Heart left ventricle (tissue), 13 donors: ENCODE results near the gene DGKB.

Experiments
- POLR2A ChIP-seq, 2 donors: fragments of 450-650 bp; IDR thresholded peaks; one replicate each; pipeline ENCODE4 v1.6.1; 2017; ENCODE audit warnings: antibody characterized with exemption in 2 of 2, mild to moderate bottlenecking in 2 of 2, moderate library complexity in 2 of 2
- TF ChIP-seq, protein P1 (sequence below), 12 donors: fragments of 200-600 bp; sonication (generic) in 4 of 12; IDR thresholded peaks; one replicate each; pipeline versions ENCODE4 v1.5.0 to v1.8.0; 2018 to 2022; ENCODE audit warnings: antibody characterized with exemption in 12 of 12, mild to moderate bottlenecking in 5 of 12
- donor health status: ischemic (EF 13 %, LVEDD 7.1; RV severe dilation, severe dysfunction).
- donor health status: DM: no; HTN: yes; CAD: no.
- donor health status: DM: no; HTN: no; CAD: no.
- donor health status: ischemic (EF 25% LVEDD 6.9; RV normal size, moderate dysfunction).
- donor health status: ischemic (EF 25% LVEDD 5.7; RV mildly dilated, moderate dysfunction).
- donor health status: ischemic (EF 35%, LVEDD 5.7; RV mildly dilated, moderate dysfunction).
- donor health status: nonischemic (EF 11% LVEDD 7.7; RV severe dilation, severe dysfunction).
- donor health status: DM: yes; HTN: yes; CAD: no.
- donor health status: PGD.
- donor health status: ischemic (EF 29% LVEDD 5.4; RV normal size, mild dysfunction).
- donor health status: nonischemic (EF 23%, LVEDD 6.1; RV moderate dilation, normal function).

DNA sequence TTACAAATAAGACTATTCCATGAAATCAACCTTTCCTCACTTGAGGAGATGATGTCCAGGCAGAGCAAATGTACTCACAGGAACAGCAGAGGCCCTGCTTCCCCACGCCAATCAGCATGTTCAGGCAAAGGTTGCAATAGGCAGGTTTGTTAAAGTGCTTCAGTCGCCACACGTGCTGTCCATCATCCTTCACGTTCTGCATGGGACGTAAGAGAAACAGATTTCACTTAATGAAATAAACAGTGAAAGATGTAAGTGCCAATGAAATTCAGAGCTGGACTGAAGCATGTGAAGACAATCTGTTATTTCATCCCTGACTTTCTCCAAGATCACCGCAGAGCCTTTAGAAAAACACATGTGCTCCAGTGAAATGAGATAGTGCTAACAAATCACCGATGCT lies 217.4 kb downstream of the DGKB start:
- TF ChIP-seq, protein P1, sequence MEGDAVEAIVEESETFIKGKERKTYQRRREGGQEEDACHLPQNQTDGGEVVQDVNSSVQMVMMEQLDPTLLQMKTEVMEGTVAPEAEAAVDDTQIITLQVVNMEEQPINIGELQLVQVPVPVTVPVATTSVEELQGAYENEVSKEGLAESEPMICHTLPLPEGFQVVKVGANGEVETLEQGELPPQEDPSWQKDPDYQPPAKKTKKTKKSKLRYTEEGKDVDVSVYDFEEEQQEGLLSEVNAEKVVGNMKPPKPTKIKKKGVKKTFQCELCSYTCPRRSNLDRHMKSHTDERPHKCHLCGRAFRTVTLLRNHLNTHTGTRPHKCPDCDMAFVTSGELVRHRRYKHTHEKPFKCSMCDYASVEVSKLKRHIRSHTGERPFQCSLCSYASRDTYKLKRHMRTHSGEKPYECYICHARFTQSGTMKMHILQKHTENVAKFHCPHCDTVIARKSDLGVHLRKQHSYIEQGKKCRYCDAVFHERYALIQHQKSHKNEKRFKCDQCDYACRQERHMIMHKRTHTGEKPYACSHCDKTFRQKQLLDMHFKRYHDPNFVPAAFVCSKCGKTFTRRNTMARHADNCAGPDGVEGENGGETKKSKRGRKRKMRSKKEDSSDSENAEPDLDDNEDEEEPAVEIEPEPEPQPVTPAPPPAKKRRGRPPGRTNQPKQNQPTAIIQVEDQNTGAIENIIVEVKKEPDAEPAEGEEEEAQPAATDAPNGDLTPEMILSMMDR (IDR thresholded peaks at IDR 0.05): no peak
- no peak for TF ChIP-seq POLR2A (IDR thresholded peaks at IDR 0.05)
